NB4 (cell line): ENCODE measurements around the gene STAB1.

Experiments used
- CTCF ChIP-seq: IDR thresholded peaks from one replicate; pipeline ENCODE4 v1.5.1; 2012; ENCODE audit warnings: low read depth, low read length
- MYC ChIP-seq: IDR thresholded peaks from 2 replicates; pipeline ENCODE4 v1.6.1; 2011; ENCODE audit warnings: low read depth, low read length
- POLR2A ChIP-seq: IDR thresholded peaks from 2 replicates; pipeline ENCODE4 v1.6.1; 2011; ENCODE audit warnings: mild to moderate bottlenecking; ENCODE audit not compliant: insufficient read length; ENCODE audit errors: extremely low read depth

- TF ChIP-seq CTCF (no peak), POLR2A (no peak), MYC (no peak)
Observed at GRCh38 chr3:52531860-52532516, 36.9 kb downstream of the STAB1 start.
